Thyroid gland (tissue), 4 donors: ENCODE results near the gene SHISA8.

Experiments used
- CTCF ChIP-seq, 6 experiments: fragments of 200-600 bp in 3 of 6; fragments of 450-650 bp in 3 of 6; sonication (generic) in 3 of 6; IDR thresholded peaks; one replicate each; pipeline ENCODE4 v1.5.1; 2016 to 2019; ENCODE audit warnings: antibody characterized with exemption in 6 of 6, mild to moderate bottlenecking in 2 of 6, inconsistent platforms in 1 of 6, moderate library complexity in 1 of 6
- POLR2A ChIP-seq, 2 donors: fragments of 450-650 bp; IDR thresholded peaks; one replicate each; pipeline ENCODE4 v1.6.1; 2017; ENCODE audit warnings: antibody characterized with exemption in 2 of 2, mild to moderate bottlenecking in 2 of 2, moderate library complexity in 1 of 2

GRCh38 chr22:41870786-41871185 is 44.1 kb downstream of the SHISA8 start:
- TF ChIP-seq CTCF (IDR thresholded peaks at IDR 0.05), result no peak
- no peak for TF ChIP-seq POLR2A (IDR thresholded peaks at IDR 0.05)
